Lung (tissue), 12 donors: ENCODE measurements around the gene OR6C4. TPM values are rescaled to one million over a fixed set of nuclear protein-coding genes. Genes with fewer than 3 reads are reported as not detected.
"Not testable (repeated sequence)": the region's sequence is repeated elsewhere in the genome, so short reads cannot be mapped to it uniquely, and the experiment has no call there.

Experiments
- ATAC-seq: fragments of 200-7000 bp; cut with Tn5 transposase; one replicate; pipeline ENCODE4 v1.9.1; 2020; ENCODE audit warnings: moderate number of reproducible peaks; ENCODE audit not compliant: insufficient read depth, low FRiP score
- DNase-seq, 3 donors: peaks; one replicate each; pipeline ENCODE4 v3.0.0-alpha.2; 2013 to 2017
- H3K27ac ChIP-seq, 2 donors: one replicate each; pipeline ENCODE4 v1.5.1; 2013; ENCODE audit warnings: mild to moderate bottlenecking in 2 of 2, moderate library complexity in 2 of 2, control low read depth in 1 of 2, inconsistent platforms in 1 of 2, low read depth in 1 of 2, low read length in 1 of 2
- H3K27me3 ChIP-seq, 3 donors: one replicate each; pipeline ENCODE4 v1.5.1; 2013; ENCODE audit warnings: low read length in 2 of 3; ENCODE audit not compliant: control insufficient read depth in 3 of 3, insufficient read depth in 3 of 3
- H3K36me3 ChIP-seq, 4 donors: one replicate each; pipeline ENCODE4 v1.5.1; 2013; ENCODE audit warnings: low read length in 4 of 4, mild to moderate bottlenecking in 1 of 4, moderate library complexity in 1 of 4; ENCODE audit not compliant: control insufficient read depth in 4 of 4, insufficient read depth in 4 of 4
- H3K4me1 ChIP-seq, 5 donors: one replicate each; pipeline ENCODE4 v1.5.1; 2013; ENCODE audit warnings: low read length in 5 of 5, mild to moderate bottlenecking in 2 of 5, moderate library complexity in 1 of 5; ENCODE audit not compliant: control insufficient read depth in 5 of 5, insufficient read depth in 5 of 5
- H3K4me3 ChIP-seq: one replicate; pipeline ENCODE4 v1.5.1; 2013; ENCODE audit warnings: mild to moderate bottlenecking, control low read depth, moderate library complexity
- H3K9ac ChIP-seq, 2 donors: one replicate each; pipeline ENCODE4 v1.5.1; 2013; ENCODE audit warnings: low read length in 2 of 2, control low read depth in 1 of 2; ENCODE audit not compliant: insufficient read depth in 1 of 2
- H3K9me3 ChIP-seq, 4 donors: one replicate each; pipeline ENCODE4 v1.5.1; 2013; ENCODE audit warnings: low read length in 3 of 4, mild to moderate bottlenecking in 1 of 4, moderate library complexity in 1 of 4; ENCODE audit not compliant: control insufficient read depth in 4 of 4, insufficient read depth in 3 of 4
- WGBS, 2 donors: extraction: QIAGEN DNeasy Blood & Tissue Kit; methylation state at CpG; one replicate each; pipeline ENCODE4 v1.1.7; 2013; 5-methylcytosine and 5-hydroxymethylcytosine counted together
- polyA plus RNA-seq, 2 donors: library from polyadenylated mRNA; stranded (reverse); fragments of 200-250 nt; gene quantifications; one replicate each; pipeline ENCODE4 v1.2.1, GENCODE V29; 2013
- total RNA-seq, 2 donors: library from RNA; depleted of rRNA in 1 of 2; stranded (reverse); fragments of >200 nt in 1 of 2; gene quantifications; one replicate each; pipeline ENCODE4 v1.2.1, GENCODE V29; 2014 to 2021
- TF ChIP-seq, protein P1 (sequence below): IDR thresholded peaks from 2 replicates; pipeline ENCODE4 v1.5.1; 2012; ENCODE audit warnings: mild to moderate bottlenecking; ENCODE audit errors: control extremely low read depth, extremely low read depth
- donor health status: control.
- donor health status: control.
- donor health status: Bipolar disorder and iron deficiency.
- donor health status: healthy.
- donor health status: DM: yes; HTN: yes; CAD: no.

OR6C4 gene
- total and polyA plus RNA-seq, 4 donors, result not detected

DNA sequence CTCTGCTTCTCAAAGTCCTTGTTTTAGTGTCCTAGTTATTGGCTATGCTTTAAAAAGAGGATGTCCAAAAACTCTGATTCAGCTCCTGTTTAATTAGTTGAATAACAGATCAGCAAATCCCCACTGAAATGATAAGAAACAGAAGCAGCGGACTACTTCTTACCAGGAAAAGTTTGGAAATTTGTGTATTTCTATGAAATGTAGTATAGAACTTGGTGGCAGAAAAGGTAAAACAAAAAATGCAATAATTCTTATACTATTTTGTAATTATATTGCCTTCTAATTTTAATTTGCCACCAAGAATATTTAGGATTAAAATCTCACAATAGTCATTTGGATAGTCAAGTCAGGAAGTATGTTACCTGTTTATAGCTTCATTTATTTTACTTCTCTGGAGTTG is 22.8 kb downstream of the OR6C4 start, which contains the start of gene OR2AP1:
OR2AP1 (plus strand) TSS at position 301 of the 400 bp plus-strand sequence. CDS start 1,947 bp downstream, outside the sequence.
- TF ChIP-seq, protein P1, sequence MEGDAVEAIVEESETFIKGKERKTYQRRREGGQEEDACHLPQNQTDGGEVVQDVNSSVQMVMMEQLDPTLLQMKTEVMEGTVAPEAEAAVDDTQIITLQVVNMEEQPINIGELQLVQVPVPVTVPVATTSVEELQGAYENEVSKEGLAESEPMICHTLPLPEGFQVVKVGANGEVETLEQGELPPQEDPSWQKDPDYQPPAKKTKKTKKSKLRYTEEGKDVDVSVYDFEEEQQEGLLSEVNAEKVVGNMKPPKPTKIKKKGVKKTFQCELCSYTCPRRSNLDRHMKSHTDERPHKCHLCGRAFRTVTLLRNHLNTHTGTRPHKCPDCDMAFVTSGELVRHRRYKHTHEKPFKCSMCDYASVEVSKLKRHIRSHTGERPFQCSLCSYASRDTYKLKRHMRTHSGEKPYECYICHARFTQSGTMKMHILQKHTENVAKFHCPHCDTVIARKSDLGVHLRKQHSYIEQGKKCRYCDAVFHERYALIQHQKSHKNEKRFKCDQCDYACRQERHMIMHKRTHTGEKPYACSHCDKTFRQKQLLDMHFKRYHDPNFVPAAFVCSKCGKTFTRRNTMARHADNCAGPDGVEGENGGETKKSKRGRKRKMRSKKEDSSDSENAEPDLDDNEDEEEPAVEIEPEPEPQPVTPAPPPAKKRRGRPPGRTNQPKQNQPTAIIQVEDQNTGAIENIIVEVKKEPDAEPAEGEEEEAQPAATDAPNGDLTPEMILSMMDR, result no peak
- no peak within 1 kb of the TSS for H3K4me3 ChIP-seq
- peaks cover 0 to 11% (median 9%) of the 10 kb centered on the region in 4 donors for H3K9me3 ChIP-seq
- ATAC-seq (no peak), DNase-seq (no peak)
- H3K27me3 ChIP-seq, result no peaks in the 10 kb centered on the region
- H3K36me3 ChIP-seq, result no peaks in the 10 kb centered on the region
- H3K27ac ChIP-seq, result no peak within 1 kb of the TSS
- 88% methylated on average over 1 of the region's 1 CpG for WGBS, 2 donors
- H3K4me1 ChIP-seq, result no peaks in the 10 kb centered on the region
- H3K9ac ChIP-seq, result no peak within 1 kb of the TSS

- H3K27ac ChIP-seq, result no peak overlapping the region
- 96% methylated on average over 2 of the region's 2 CpGs for WGBS, 2 donors
- H3K9ac ChIP-seq, result no peak overlapping the region
- DNase-seq (no peak), ATAC-seq (no peak)
- no peaks in the 10 kb centered on the region for H3K36me3 ChIP-seq
- H3K9me3 ChIP-seq, result peaks cover 0 to 5% (median 2%) of the 10 kb centered on the region in 4 donors
- TF ChIP-seq, protein P1, result no peak
- no peaks in the 10 kb centered on the region for H3K27me3 ChIP-seq
- H3K4me3 ChIP-seq, result no peak overlapping the region
- H3K4me1 ChIP-seq, result no peaks in the 10 kb centered on the region
Observed at GRCh38 chr12:55582066-55582465, 32.7 kb downstream of the OR6C4 start.

- peaks cover 0 to 3% (median 0%) of the 10 kb centered on the region in 4 donors for H3K9me3 ChIP-seq
- TF ChIP-seq, protein P1, result no peak
- WGBS, 2 donors, result 66 to 83% methylated on average over 2 of the region's 2 CpGs
- no peaks in the 10 kb centered on the region for H3K4me1 ChIP-seq
- no peaks in the 10 kb centered on the region for H3K36me3 ChIP-seq
- H3K27ac ChIP-seq, result no peak overlapping the region
- no peak overlapping the region for H3K4me3 ChIP-seq
- H3K9ac ChIP-seq, result no peak overlapping the region
- ATAC-seq (no peak), DNase-seq (no peak)
- H3K27me3 ChIP-seq, result no peaks in the 10 kb centered on the region
Observed at GRCh38 chr12:55585817-55586216, 36.4 kb downstream of the OR6C4 start.

DNA sequence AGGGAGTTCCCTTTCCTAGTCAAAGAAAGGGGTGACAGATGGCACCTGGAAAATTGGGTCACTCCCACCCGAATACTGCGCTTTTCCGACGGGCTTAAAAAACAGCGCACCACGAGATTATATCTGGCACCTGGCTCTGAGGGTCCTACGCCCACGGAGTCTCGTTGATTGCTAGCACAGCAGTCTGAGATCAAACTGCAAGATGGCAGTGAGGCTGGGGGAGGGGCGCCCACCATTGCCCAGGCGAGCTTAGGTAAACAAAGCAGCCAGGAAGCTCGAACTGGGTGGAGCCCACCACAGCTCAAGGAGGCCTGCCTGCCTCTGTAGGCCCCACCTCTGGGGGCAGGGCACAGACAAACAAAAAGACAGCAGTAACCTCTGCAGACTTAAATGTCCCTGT is 40.8 kb downstream of the OR6C4 start:
- not testable (repeated sequence) for H3K4me3 ChIP-seq, H3K27ac ChIP-seq, DNase-seq, H3K27me3 ChIP-seq, H3K4me1 ChIP-seq, H3K36me3 ChIP-seq, ATAC-seq, H3K9ac ChIP-seq, H3K9me3 ChIP-seq
- WGBS, 2 donors, result 70 to 76% methylated on average over 12 of the region's 12 CpGs

Other genes with a start within 250 kb of the OR6C4 start
- not detected for gene OR6C1, start 235.3 kb upstream of the OR6C4 start, total RNA-seq
- gene OR6C1, start 235.3 kb upstream of the OR6C4 start, polyA plus RNA-seq, result not detected
- not detected for gene OR6C3, start 218.9 kb upstream of the OR6C4 start, total RNA-seq
- gene OR6C3, start 218.9 kb upstream of the OR6C4 start, polyA plus RNA-seq, result not detected
- not detected for gene OR6C75, start 186.6 kb upstream of the OR6C4 start, total RNA-seq
- gene OR6C75, start 186.6 kb upstream of the OR6C4 start, polyA plus RNA-seq, result not detected
- not detected for gene OR6C65, start 149.1 kb upstream of the OR6C4 start, total RNA-seq
- gene OR6C65, start 149.1 kb upstream of the OR6C4 start, polyA plus RNA-seq, result not detected
- not detected for gene OR6C76, start 123.3 kb upstream of the OR6C4 start, total RNA-seq
- not detected for gene OR6C76, start 123.3 kb upstream of the OR6C4 start, polyA plus RNA-seq
- under 1 TPM in 1 of 2 donors, not detected in 1; 0.14 TPM for gene OR6C2, start 105.5 kb upstream of the OR6C4 start, total RNA-seq
- gene OR6C2, start 105.5 kb upstream of the OR6C4 start, polyA plus RNA-seq, result not detected
- not detected for gene OR6C70, start 79.5 kb upstream of the OR6C4 start, total RNA-seq
- gene OR6C70, start 79.5 kb upstream of the OR6C4 start, polyA plus RNA-seq, result not detected
- not detected for gene OR6C68, start 57.2 kb upstream of the OR6C4 start, total RNA-seq
- gene OR6C68, start 57.2 kb upstream of the OR6C4 start, polyA plus RNA-seq, result not detected
- gene OR2AP1, start 22.9 kb downstream of the OR6C4 start, total RNA-seq, result not detected
- not detected for gene OR2AP1, start 22.9 kb downstream of the OR6C4 start, polyA plus RNA-seq
- not detected for gene OR10P1, start 87.3 kb downstream of the OR6C4 start, total RNA-seq
- not detected for gene OR10P1, start 87.3 kb downstream of the OR6C4 start, polyA plus RNA-seq
- gene ITGA7, start 158.3 kb downstream of the OR6C4 start, total RNA-seq, result 10 to 100 TPM; 13.5 to 28.4 TPM
- 10 to 100 TPM in 1 of 2 donors, 1 to 10 TPM in 1; 8.2 to 22.0 TPM for gene ITGA7, start 158.3 kb downstream of the OR6C4 start, polyA plus RNA-seq
- gene BLOC1S1, start 166.4 kb downstream of the OR6C4 start, total RNA-seq, result 100 to 1,000 TPM in 1 of 2 donors, 10 to 100 TPM in 1; 53.9 to 132 TPM
- 100 to 1,000 TPM; 351 to 374 TPM for gene BLOC1S1, start 166.4 kb downstream of the OR6C4 start, polyA plus RNA-seq
- 1 to 10 TPM; 4.4 to 5.4 TPM for gene RDH5, start 170.8 kb downstream of the OR6C4 start, total RNA-seq
- gene RDH5, start 170.8 kb downstream of the OR6C4 start, polyA plus RNA-seq, result 1 to 10 TPM; 3.1 to 3.4 TPM
- 1,000 to 10,000 TPM in 1 of 2 donors, 100 to 1,000 TPM in 1; 516 to 1,425 TPM for gene CD63, start 179.4 kb downstream of the OR6C4 start, total RNA-seq
- gene CD63, start 179.4 kb downstream of the OR6C4 start, polyA plus RNA-seq, result 1,000 to 10,000 TPM; 1,829 to 2,824 TPM
- gene GDF11, start 193.5 kb downstream of the OR6C4 start, total RNA-seq, result 1 to 10 TPM; 2.8 to 8.3 TPM
- gene GDF11, start 193.5 kb downstream of the OR6C4 start, polyA plus RNA-seq, result 1 to 10 TPM in 1 of 2 donors, under 1 TPM in 1; 0.93 to 3.5 TPM